Dedifferentiated amniotic fluid mesenchymal stem cell (primary cell): ENCODE measurements around the gene TH.
"Not testable (repeated sequence)": the region's sequence is repeated elsewhere in the genome, so short reads cannot be mapped to it uniquely, and the experiment has no call there.

Source experiments
- DNase-seq: peaks from one replicate; pipeline ENCODE4 v3.0.0-alpha.2; 2016; ENCODE audit errors: extremely low spot score

The TH gene

GRCh38 chr11:2178055-2178773 is 6.6 kb upstream of the TH start:
- not testable (repeated sequence) for DNase-seq

- DNase-seq, result no peak
Observed at GRCh38 chr11:2177076-2177475, 5.5 kb upstream of the TH start.

GRCh38 chr11:2176389-2176900 is 4.8 kb upstream of the TH start:
- no peak for DNase-seq

GRCh38 chr11:2175659-2176058 is 4.0 kb upstream of the TH start:
- DNase-seq, result no peak

- DNase-seq, result no peak
Observed at GRCh38 chr11:2174361-2174760, 2.7 kb upstream of the TH start.

GRCh38 chr11:2173761-2174160 is 2.1 kb upstream of the TH start:
- no peak for DNase-seq

- DNase-seq, result no peak
Observed at GRCh38 chr11:2173150-2173693, 1.6 kb upstream of the TH start.

GRCh38 chr11:2172676-2173075 is 1.1 kb upstream of the TH start:
- no peak for DNase-seq

GRCh38 chr11:2169626-2170570 is 1.7 kb downstream of the TH start:
- DNase-seq, result no peak

GRCh38 chr11:2169005-2169378 is 2.6 kb downstream of the TH start:
- no peak for DNase-seq

- no peak for DNase-seq
Observed at GRCh38 chr11:2168286-2169004, 3.2 kb downstream of the TH start.

GRCh38 chr11:2167141-2168045 is 4.2 kb downstream of the TH start:
- DNase-seq, result no peak

- no peak for DNase-seq
Observed at GRCh38 chr11:2166091-2166851, 5.3 kb downstream of the TH start.

GRCh38 chr11:2165571-2165970 is 6.0 kb downstream of the TH start:
- DNase-seq, result no peak

GRCh38 chr11:2164861-2165555 is 6.6 kb downstream of the TH start:
- no peak for DNase-seq

GRCh38 chr11:2164081-2164480 is 7.5 kb downstream of the TH start:
- no peak for DNase-seq

- DNase-seq, result no peak
Observed at GRCh38 chr11:2163428-2163978, 8.1 kb downstream of the TH start.

- DNase-seq, result no peak
Observed at GRCh38 chr11:2160736-2161259, 10.8 kb downstream of the TH start, which contains the start of gene INS. TSS of gene INS (minus strand) at chr11:2161209. CDS start at chr11:2160971, 238 bp downstream.
